H1 (cell line): ENCODE measurements around the gene MB. TPM values are rescaled to one million over a fixed set of nuclear protein-coding genes. Genes with fewer than 3 reads are reported as not detected.

ENCODE experiments used
- ATF2 ChIP-seq: IDR thresholded peaks from 2 replicates; pipeline ENCODE4 v1.6.1; 2012; ENCODE audit warnings: low read length, inconsistent platforms
- polyA plus RNA-seq, 7 experiments: library from polyadenylated mRNA; depleted of rRNA in 3 of 7; stranded (reverse) in 5 of 7; unstranded in 2 of 7; fragments of >200 nt in 5 of 7; fragments of 200-250 nt in 2 of 7; gene quantifications; 1 replicate in 5 of 7; 2 replicates in 1 of 7; 4 replicates in 1 of 7; pipeline versions ENCODE4 v1.2.1 to v1.2.3, GENCODE V29; 2011 to 2013; ENCODE audit warnings: missing spikeins in 2 of 7, mixed read lengths in 2 of 7
- total RNA-seq: library from RNA; stranded (reverse); fragmentation: NEBNext Ultra II Directional; extraction: Animal tissue kit (Norgen Biotek cat#: 25700); gene quantifications from 2 replicates; pipeline ENCODE4 v1.2.1, GENCODE V29; 2021

The MB gene
- total and polyA plus RNA-seq, 2 of the 8 experiments (the other 6 are each of a cell fraction or from before 2014, with no cell fraction given) = 1.5 TPM; not detected in 1

DNA sequence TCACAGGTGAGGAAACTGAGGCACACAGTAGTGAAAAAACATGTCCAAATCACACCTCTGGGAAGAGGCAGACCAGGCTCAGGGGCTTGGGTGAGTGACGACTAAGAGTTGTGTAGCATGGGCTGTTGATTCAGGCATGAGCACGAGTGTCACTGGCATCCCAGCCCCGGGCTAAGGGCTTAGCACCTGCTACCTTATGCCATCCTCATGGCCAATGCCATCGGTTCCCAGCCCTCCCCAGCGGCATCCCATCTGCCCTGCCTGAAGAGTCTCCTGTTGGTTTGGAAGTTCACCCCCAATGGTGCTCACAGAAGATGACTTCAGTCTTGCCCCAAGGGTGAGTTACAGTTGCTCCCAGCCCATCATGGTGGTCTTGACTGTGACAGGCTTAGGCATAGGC is 22.4 kb downstream of the MB start (continued):
- no peak for TF ChIP-seq ATF2
